Measurements from ENCODE around the gene CYP1B1. TPM values are rescaled to one million over a fixed set of nuclear protein-coding genes. Genes with fewer than 3 reads are reported as not detected.

Gene CYP1B1
- total and polyA plus RNA-seq, 2 of the 13 experiments (the other 11 are each of a cell fraction or from before 2014, with no cell fraction given) = not detected

GRCh38 chr2:38115216-38116032 lies 39.5 kb upstream of the CYP1B1 start (continued):
- no peak for TF ChIP-seq HINFP (CRISPR knock-in tag; IDR thresholded peaks at IDR 0.05; ENCODE audit: low read depth)
- no peak for TF ChIP-seq ZNF574 (CRISPR knock-in tag; IDR thresholded peaks at IDR 0.05)
- no peak for TF ChIP-seq NFIB (CRISPR knock-in tag; IDR thresholded peaks at IDR 0.05; ENCODE audit: borderline replicate concordance)
- no peak for TF ChIP-seq ZFYVE20 (CRISPR knock-in tag; IDR thresholded peaks at IDR 0.05; ENCODE audit: borderline replicate concordance, low read depth)
- no peak for TF ChIP-seq SNAPC4 (CRISPR knock-in tag; IDR thresholded peaks at IDR 0.05)
- TF ChIP-seq NFAT5 (CRISPR knock-in tag; IDR thresholded peaks at IDR 0.05) = no peak
- no peak for TF ChIP-seq ELF3 (CRISPR knock-in tag; IDR thresholded peaks at IDR 0.05)
- no peak for TF ChIP-seq KMT2A (CRISPR knock-in tag; IDR thresholded peaks at IDR 0.05)
- no peak for TF ChIP-seq ISX (CRISPR knock-in tag; conservative IDR thresholded peaks at IDR 0.05)
- TF ChIP-seq STAG1 (CRISPR knock-in tag; IDR thresholded peaks at IDR 0.05) = peak; percentile 92
- TF ChIP-seq CHCHD3 (CRISPR knock-in tag; IDR thresholded peaks at IDR 0.05) = no peak
